ENCODE results near the gene RBPJL.

- no peak for TF ChIP-seq ARNT (IDR thresholded peaks at IDR 0.05)
- no peak for TF ChIP-seq TARDBP (IDR thresholded peaks at IDR 0.05)
- no peak for TF ChIP-seq ELF4 (IDR thresholded peaks at IDR 0.05)
- TF ChIP-seq SP1 (IDR thresholded peaks at IDR 0.05) = no peak
- TF ChIP-seq PKNOX1 (IDR thresholded peaks at IDR 0.05) = no peak
- TF ChIP-seq ZNF384 (IDR thresholded peaks at IDR 0.05) = no peak
- TF ChIP-seq FOXM1 (IDR thresholded peaks at IDR 0.05; ENCODE audit: borderline replicate concordance) = no peak
- no peak for TF ChIP-seq SUZ12 (IDR thresholded peaks at IDR 0.05)
- TF ChIP-seq FOXA1 (IDR thresholded peaks at IDR 0.05) = no peak
- TF ChIP-seq CTBP1 (IDR thresholded peaks at IDR 0.05; ENCODE audit: borderline replicate concordance) = no peak
- no peak for TF ChIP-seq BHLHE40 (IDR thresholded peaks at IDR 0.05; ENCODE audit: borderline replicate concordance)
- no peak for TF ChIP-seq NFRKB (IDR thresholded peaks at IDR 0.05)
- TF ChIP-seq LEF1 (IDR thresholded peaks at IDR 0.05; ENCODE audit: borderline replicate concordance) = no peak
- no peak for TF ChIP-seq FOXK2 (IDR thresholded peaks at IDR 0.05)
These were observed 60.0 kb downstream of the RBPJL start for GRCh38 chr20:45366631-45367030.

Measured in HEK293T (cell line).